Measurements from ENCODE around the gene TYRO3.

TYRO3 gene

GRCh38 chr15:41605566-41605965 is 46.6 kb downstream of the TYRO3 start:
- DNase-seq (ENCODE audit: low read depth): no peak

DNA sequence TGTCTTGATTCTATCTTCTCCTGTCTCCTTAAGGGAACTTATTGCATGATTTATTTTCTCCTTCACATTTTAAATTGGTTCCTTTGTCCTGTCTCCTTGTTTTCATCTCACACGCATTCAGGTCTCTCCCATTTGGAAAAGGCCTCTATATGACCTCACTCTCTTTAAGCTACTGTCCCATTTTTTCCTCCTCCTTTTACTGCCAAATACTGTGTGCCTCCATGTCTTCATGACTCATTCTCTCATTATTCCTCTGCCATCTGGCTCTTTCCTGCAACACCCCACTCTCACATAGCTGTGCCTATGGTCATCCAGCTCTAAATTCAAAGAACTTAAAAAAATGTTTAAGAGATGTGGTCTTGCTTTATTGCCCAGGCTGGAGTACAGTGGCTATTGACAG is 48.0 kb downstream of the TYRO3 start:
- DNase-seq (ENCODE audit: low read depth): no peak

- DNase-seq (ENCODE audit: low read depth): no peak
These were observed 50.1 kb downstream of the TYRO3 start for GRCh38 chr15:41609123-41609522.

GRCh38 chr15:41610048-41610447 is 51.0 kb downstream of the TYRO3 start:
- no peak for DNase-seq (ENCODE audit: low read depth)

DNA sequence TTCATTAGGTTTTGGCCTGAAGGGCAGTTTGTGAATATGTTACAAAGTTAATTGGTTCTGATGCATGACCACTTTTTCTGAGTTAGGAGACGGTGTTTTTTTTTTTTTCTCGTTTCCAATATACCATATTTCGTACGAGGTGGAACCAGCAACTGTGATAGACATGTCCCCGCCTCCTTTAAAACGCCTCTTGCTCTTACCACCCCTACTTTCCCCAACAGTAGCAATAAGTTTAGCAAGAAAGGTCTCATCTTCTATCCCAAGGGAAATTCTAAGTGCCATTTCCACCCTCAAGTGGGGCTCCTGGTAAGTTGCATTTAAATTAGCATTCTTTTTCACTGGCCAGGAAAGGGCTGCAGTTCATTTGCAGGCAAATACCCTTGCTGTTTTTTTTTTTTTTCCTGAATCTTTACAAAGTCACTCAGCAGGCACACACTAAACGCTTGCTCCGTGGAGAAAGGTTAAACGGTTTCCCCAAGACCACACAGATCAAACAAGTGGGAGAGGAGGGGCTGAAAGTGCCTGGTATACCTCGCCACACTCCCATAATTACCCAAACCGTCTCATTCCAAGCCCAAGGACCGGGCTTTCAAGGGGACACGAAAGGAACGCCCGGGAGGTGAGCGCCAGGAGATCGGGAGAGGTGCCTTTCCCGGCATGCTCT is 61.7 kb downstream of the TYRO3 start:
- no peak for DNase-seq (ENCODE audit: low read depth)

- peak; percentile 59 for DNase-seq (ENCODE audit: low read depth)
These were observed 62.5 kb downstream of the TYRO3 start for GRCh38 chr15:41621200-41622193.

DNA sequence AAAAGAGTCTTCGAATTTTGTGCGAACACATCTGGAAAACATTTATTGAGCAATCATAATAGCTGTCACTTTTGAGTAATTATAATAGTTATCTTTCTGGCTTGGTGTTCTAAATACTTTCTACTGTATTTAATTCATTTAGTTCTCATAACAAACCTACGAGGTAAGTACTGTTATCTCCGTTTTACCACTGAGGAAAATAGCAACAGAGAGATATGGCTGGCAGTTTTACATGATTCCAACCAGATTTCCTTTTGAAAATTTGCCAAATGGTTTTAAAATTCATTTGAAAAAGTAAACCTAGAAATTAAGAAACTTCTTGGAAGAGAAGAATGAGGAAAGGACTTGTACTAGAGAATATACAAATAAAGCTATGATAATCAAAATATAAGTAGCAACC is 63.9 kb downstream of the TYRO3 start:
- no peak for DNase-seq (ENCODE audit: low read depth)

DNA sequence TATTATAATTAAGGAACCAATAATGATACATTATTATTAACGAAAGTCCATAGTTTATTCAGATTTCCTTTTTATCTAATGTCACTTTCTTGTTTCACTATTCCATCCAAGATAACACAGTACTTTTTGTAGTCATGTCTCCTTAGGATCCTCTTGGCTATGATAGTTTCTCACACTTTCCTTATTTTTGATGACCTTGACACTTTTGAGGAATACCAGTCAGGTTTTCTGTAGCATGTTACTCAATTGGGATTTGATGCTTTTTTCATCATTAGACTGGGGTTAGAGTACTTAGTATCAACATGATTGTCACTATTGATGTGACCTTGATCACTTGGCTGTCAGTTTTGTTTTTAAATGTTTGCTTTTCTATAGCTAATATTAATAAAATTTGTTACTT is 68.2 kb downstream of the TYRO3 start:
- DNase-seq (ENCODE audit: low read depth): no peak

DNA sequence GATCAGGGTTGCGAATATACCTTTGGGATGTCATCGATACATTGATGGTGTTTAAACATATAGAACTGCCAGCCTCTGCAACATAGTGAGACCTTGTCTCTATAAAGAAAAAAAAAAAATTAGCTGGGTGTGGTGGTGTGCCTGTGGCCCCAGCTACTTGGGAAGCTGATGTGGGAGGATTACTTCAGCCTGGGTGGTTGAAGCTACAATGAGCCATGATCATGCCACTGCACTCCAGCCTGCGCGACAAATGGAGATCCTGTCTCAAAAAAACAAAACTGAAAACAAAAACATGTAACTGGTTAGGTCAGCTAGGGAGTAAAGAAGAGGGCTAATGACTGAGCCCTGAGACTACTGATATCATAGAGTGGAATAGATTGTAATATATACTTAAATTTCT is 70.5 kb downstream of the TYRO3 start:
- no peak for DNase-seq (ENCODE audit: low read depth)

- DNase-seq (ENCODE audit: low read depth): no peak
These were observed 70.9 kb downstream of the TYRO3 start for GRCh38 chr15:41629883-41630282.

GRCh38 chr15:41630616-41631217 is 71.7 kb downstream of the TYRO3 start:
- no peak for DNase-seq (ENCODE audit: low read depth)

- no peak for DNase-seq (ENCODE audit: low read depth)
These were observed 73.0 kb downstream of the TYRO3 start for GRCh38 chr15:41631880-41632470.
